ENCODE data around the gene PAN3.
"Not testable (repeated sequence)": the region's sequence is repeated elsewhere in the genome, so short reads cannot be mapped to it uniquely, and the experiment has no call there.

PAN3 gene
- 108 to 123 (median 118) reads per million in 4 donors for total RNA-seq

- peak; percentile 87 to 92 (median 89) for DNase-seq
Measured at GRCh38 chr13:28138012-28138755, at the start of gene PAN3. TSS of gene PAN3 (plus strand) at chr13:28138545. CDS start at chr13:28138658, 113 bp downstream.

- DNase-seq: no peak
Measured at GRCh38 chr13:28089065-28089464, 49.3 kb upstream of the PAN3 start.

- no peak for DNase-seq
Measured at GRCh38 chr13:28092431-28092830, 45.9 kb upstream of the PAN3 start.

- DNase-seq: no peak
Measured at GRCh38 chr13:28093881-28094280, 44.5 kb upstream of the PAN3 start.

GRCh38 chr13:28094306-28094705 lies 44.0 kb upstream of the PAN3 start:
- no peak for DNase-seq

GRCh38 chr13:28097503-28097902 lies 40.8 kb upstream of the PAN3 start:
- DNase-seq: no peak

GRCh38 chr13:28099396-28100149 lies 38.8 kb upstream of the PAN3 start:
- DNase-seq: no peak

- DNase-seq: peak in 2 of 5 donors; percentile 8 to 32
Measured at GRCh38 chr13:28100150-28101121, 37.9 kb upstream of the PAN3 start, which contains the start of gene FLT3. TSS of gene FLT3 (minus strand) at chr13:28100576. CDS start at chr13:28100510, 66 bp downstream.

GRCh38 chr13:28101886-28102285 lies 36.5 kb upstream of the PAN3 start:
- not testable (repeated sequence) for DNase-seq

GRCh38 chr13:28106976-28107375 lies 31.4 kb upstream of the PAN3 start:
- DNase-seq: no peak

GRCh38 chr13:28110414-28110813 lies 27.9 kb upstream of the PAN3 start:
- no peak for DNase-seq

- DNase-seq: no peak
Measured at GRCh38 chr13:28116736-28117135, 21.6 kb upstream of the PAN3 start.

- no peak for DNase-seq
Measured at GRCh38 chr13:28117689-28118377, 20.5 kb upstream of the PAN3 start.

- no peak for DNase-seq
Measured at GRCh38 chr13:28120317-28120716, 18.0 kb upstream of the PAN3 start.

- DNase-seq: no peak
Measured at GRCh38 chr13:28121224-28121623, 17.1 kb upstream of the PAN3 start.

GRCh38 chr13:28128030-28128429 lies 10.3 kb upstream of the PAN3 start:
- DNase-seq: no peak

- DNase-seq: no peak
Measured at GRCh38 chr13:28128926-28129325, 9.4 kb upstream of the PAN3 start.

- DNase-seq: no peak
Measured at GRCh38 chr13:28129911-28130693, 8.2 kb upstream of the PAN3 start.

GRCh38 chr13:28131646-28132045 lies 6.7 kb upstream of the PAN3 start:
- DNase-seq: no peak

- peak in 2 of 5 donors; percentile 4 to 37 for DNase-seq
Measured at GRCh38 chr13:28136916-28137315, 1.4 kb upstream of the PAN3 start.

GRCh38 chr13:28137596-28137995 lies 749 bp upstream of the PAN3 start:
- DNase-seq: no peak

All from T-helper 1 cell (primary cell).